ENCODE data around the gene MTHFR. TPM values are rescaled to one million over a fixed set of nuclear protein-coding genes. Genes with fewer than 3 reads are reported as not detected.

Gene MTHFR
- total RNA-seq, 1 experiment from 2014 or later, result 18.2 TPM

- H2BK12ac ChIP-seq (ENCODE audit: insufficient read length, low read depth, low read length), result no peak overlapping the region
- no peak overlapping the region for H2BK5ac ChIP-seq (ENCODE audit: insufficient read length, low read length)
- H3K79me1 ChIP-seq (ENCODE audit: insufficient read depth, low read depth, low read length, poor library complexity, severe bottlenecking), result no peaks in the 10 kb centered on the region
- no peaks in the 10 kb centered on the region for H4K20me1 ChIP-seq (ENCODE audit: control insufficient read depth, insufficient read depth, insufficient read length)
- no peaks in the 10 kb centered on the region for H3K27me3 ChIP-seq (ENCODE audit: insufficient read depth, low read length)
- H3K79me2 ChIP-seq (ENCODE audit: insufficient read depth, low read length), result no peaks in the 10 kb centered on the region
- no peak overlapping the region for H3K18ac ChIP-seq (ENCODE audit: insufficient read length, low read depth, low read length)
- H3K27ac Mint-ChIP-seq, result peak overlapping the region in 2 of 3 experiments; percentile 58 to 60; a peak in 2 of 7 replicates
- no peaks in the 10 kb centered on the region for H3K27me3 Mint-ChIP-seq (ENCODE audit: low read depth)
- no peak overlapping the region for H3K4me3 Mint-ChIP-seq
- H4K5ac ChIP-seq (ENCODE audit: insufficient read length, low read depth, low read length), result no peak overlapping the region
- WGBS (ENCODE audit: extremely low coverage, insufficient read length, low lambda C conversion rate), result no CpG with 5 or more reads among the region's 40 CpGs
- no peaks in the 10 kb centered on the region for H3K9me3 Mint-ChIP-seq
- no peak overlapping the region for H2AK5ac ChIP-seq (ENCODE audit: insufficient read length, low read length)
- H2BK15ac ChIP-seq (ENCODE audit: low read depth, low read length), result no peak overlapping the region
- no peak overlapping the region for H3K27ac ChIP-seq (ENCODE audit: insufficient read length, low read depth, low read length)
- H3K36me3 Mint-ChIP-seq (ENCODE audit: insufficient read depth in 1 of 3, low read depth in 3 of 3), result peaks cover 30 to 93% (median 81%) of the 10 kb centered on the region in 3 experiments; a peak in 6 of 7 replicates
- H3K9ac ChIP-seq (ENCODE audit: extremely low read depth, insufficient read length, low read length), result no peak overlapping the region
- no peaks in the 10 kb centered on the region for H3K4me1 Mint-ChIP-seq
- H3K23ac ChIP-seq (ENCODE audit: insufficient read length, low read depth, low read length), result no peak overlapping the region
- no peak overlapping the region for H4K91ac ChIP-seq (ENCODE audit: insufficient read length, low read depth, low read length)
- peak; percentile 83 for DNase-seq
- H3K23me2 ChIP-seq (ENCODE audit: insufficient read length, low read depth, low read length, poor library complexity, severe bottlenecking), result no peaks in the 10 kb centered on the region
- H3K9me3 ChIP-seq (ENCODE audit: control insufficient read depth, low read depth, low read length), result no peaks in the 10 kb centered on the region
- no peak overlapping the region for H3K14ac ChIP-seq (ENCODE audit: insufficient read depth, low read length)
- TF ChIP-seq CTCF (conservative IDR thresholded peaks at IDR 0.05), result peak; percentile 99
- no peaks in the 10 kb centered on the region for H3K4me1 ChIP-seq (ENCODE audit: insufficient read depth, low read length)
- no peak overlapping the region for H3T11ph ChIP-seq (ENCODE audit: low read length)
- H2BK20ac ChIP-seq (ENCODE audit: low read depth, low read length, poor library complexity, severe bottlenecking), result no peak overlapping the region
- no peak overlapping the region for H2AFZ ChIP-seq (ENCODE audit: low read length)
- H3K56ac ChIP-seq (ENCODE audit: insufficient read length, low read depth, low read length), result no peak overlapping the region
- no peak overlapping the region for H4K8ac ChIP-seq (replicated peaks; ENCODE audit: insufficient read length, low read depth, low read length)
- no peak overlapping the region for H3K4me2 ChIP-seq (ENCODE audit: insufficient read depth, insufficient read length, low read length)
- H3K4ac ChIP-seq (ENCODE audit: low read depth, low read length), result no peak overlapping the region
- no peak overlapping the region for H2BK120ac ChIP-seq (ENCODE audit: low read depth, low read length, poor library complexity, severe bottlenecking)
Observed at GRCh38 chr1:11838349-11839272, 32.8 kb upstream of the MTHFR start.
